ENCODE results near the gene HP.

The HP gene

DNA sequence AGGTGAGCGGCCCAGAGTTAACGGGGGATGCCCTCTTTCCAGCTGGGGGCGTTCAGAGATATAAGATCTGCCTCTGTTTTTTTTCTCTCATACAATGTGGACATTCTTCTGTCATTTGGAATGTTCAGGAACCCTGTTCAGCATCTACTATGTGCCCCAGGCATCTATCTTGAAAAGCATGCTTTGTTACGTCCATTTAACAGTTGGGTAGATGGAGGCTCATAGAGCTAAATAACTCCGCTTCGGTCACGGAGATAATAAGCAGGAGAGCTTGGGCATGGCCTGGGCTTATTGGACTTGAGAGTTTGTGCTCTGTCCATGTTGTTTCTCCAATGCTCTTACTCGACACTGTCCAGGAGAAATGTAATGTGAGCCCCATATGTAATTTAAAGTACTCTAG is 39.6 kb upstream of the HP start:
- Histone ChIP-seq H3K23ac (ENCODE audit: low read length in 2 of 2) (no peak overlapping the region), H4K91ac (ENCODE audit: low read length) (no peak overlapping the region), H3K27me3 (ENCODE audit: control insufficient read depth in 1 of 2, insufficient read depth in 1 of 2, low read length in 2 of 2) (no peaks in the 10 kb centered on the region), H2AFZ (ENCODE audit: low read depth, low read length) (no peak overlapping the region), H3K36me3 (ENCODE audit: control insufficient read depth in 1 of 2, insufficient read depth in 2 of 2, low read depth in 1 of 2, low read length in 2 of 2) (peaks cover 18 to 24% of the 10 kb centered on the region in 2 experiments), H3K4me1 (ENCODE audit: control insufficient read depth, insufficient read depth, low read depth, low read length) (peaks cover 17% of the 10 kb centered on the region), H3K4me2 (ENCODE audit: low read length, poor library complexity, severe bottlenecking) (no peak overlapping the region), H2BK5ac (ENCODE audit: low read depth, low read length, poor library complexity, severe bottlenecking) (no peak overlapping the region), H2BK15ac (ENCODE audit: low read depth, poor library complexity, severe bottlenecking) (no peak overlapping the region), H3K18ac (ENCODE audit: low read depth in 1 of 2, low read length in 2 of 2) (no peak overlapping the region), H3K4me3 (ENCODE audit: insufficient read depth in 1 of 2, low read depth in 1 of 2, low read length in 2 of 2) (no peak overlapping the region), H3K4ac (ENCODE audit: low read depth in 1 of 2, low read length in 2 of 2) (no peak overlapping the region), H2BK120ac (ENCODE audit: low read depth, low read length) (no peak overlapping the region), H3K9me3 (ENCODE audit: control insufficient read depth, low read length) (no peaks in the 10 kb centered on the region), H2AK5ac (ENCODE audit: low read length, severe bottlenecking) (no peak overlapping the region), H3K27ac (ENCODE audit: low read length, poor library complexity, severe bottlenecking) (no peak overlapping the region), H2BK12ac (ENCODE audit: low read length in 2 of 2) (no peak overlapping the region), H3K9ac (ENCODE audit: low read length) (no peak overlapping the region), H4K8ac (ENCODE audit: low read length) (no peak overlapping the region), H3K14ac (ENCODE audit: low read length in 2 of 2) (no peak overlapping the region), H3K79me1 (replicated peaks; ENCODE audit: low read length, poor library complexity, severe bottlenecking) (peaks cover 9% of the 10 kb centered on the region)
- DNase-seq: no peak
- WGBS: 93% methylated on average over 7 of the region's 8 CpGs

DNA sequence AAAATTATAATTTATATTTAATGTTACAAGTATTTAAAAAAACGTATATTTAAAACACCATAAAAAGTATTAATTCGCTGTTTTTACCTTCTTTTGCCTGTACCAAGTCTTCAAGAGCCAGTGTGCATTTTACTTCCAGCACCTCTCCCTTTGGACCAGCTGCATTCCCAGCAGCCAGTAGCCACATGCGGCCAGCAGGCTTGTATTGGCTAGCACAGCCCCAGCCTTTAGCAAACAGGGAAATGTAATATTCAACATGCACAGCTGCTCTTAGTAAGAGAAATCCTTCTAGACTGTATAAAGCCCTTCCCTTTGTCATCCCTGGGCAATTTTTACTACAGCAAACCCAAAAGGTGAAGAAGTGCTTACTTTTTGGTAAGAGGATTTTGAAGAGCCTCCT is 39.2 kb upstream of the HP start:
- no peak overlapping the region for H4K8ac ChIP-seq (ENCODE audit: low read length)
- H3K23ac ChIP-seq (ENCODE audit: low read length in 2 of 2): no peak overlapping the region
- no peak overlapping the region for H3K4me3 ChIP-seq (ENCODE audit: insufficient read depth in 1 of 2, low read depth in 1 of 2, low read length in 2 of 2)
- no peak overlapping the region for H3K14ac ChIP-seq (ENCODE audit: low read length in 2 of 2)
- H2BK5ac ChIP-seq (ENCODE audit: low read depth, low read length, poor library complexity, severe bottlenecking): no peak overlapping the region
- H3K9me3 ChIP-seq (ENCODE audit: control insufficient read depth, low read length): no peaks in the 10 kb centered on the region
- no peak overlapping the region for H2AK5ac ChIP-seq (ENCODE audit: low read length, severe bottlenecking)
- peaks cover 9% of the 10 kb centered on the region for H3K79me1 ChIP-seq (replicated peaks; ENCODE audit: low read length, poor library complexity, severe bottlenecking)
- no peak overlapping the region for H2AFZ ChIP-seq (ENCODE audit: low read depth, low read length)
- H3K9ac ChIP-seq (ENCODE audit: low read length): no peak overlapping the region
- H3K27me3 ChIP-seq (ENCODE audit: control insufficient read depth in 1 of 2, insufficient read depth in 1 of 2, low read length in 2 of 2): no peaks in the 10 kb centered on the region
- H3K4ac ChIP-seq (ENCODE audit: low read depth in 1 of 2, low read length in 2 of 2): no peak overlapping the region
- no peak overlapping the region for H3K27ac ChIP-seq (ENCODE audit: low read length, poor library complexity, severe bottlenecking)
- no peak overlapping the region for H2BK120ac ChIP-seq (ENCODE audit: low read depth, low read length)
- peaks cover 18 to 24% of the 10 kb centered on the region in 2 experiments for H3K36me3 ChIP-seq (ENCODE audit: control insufficient read depth in 1 of 2, insufficient read depth in 2 of 2, low read depth in 1 of 2, low read length in 2 of 2)
- H4K91ac ChIP-seq (ENCODE audit: low read length): no peak overlapping the region
- no peak overlapping the region for H3K18ac ChIP-seq (ENCODE audit: low read depth in 1 of 2, low read length in 2 of 2)
- no peak overlapping the region for H3K4me2 ChIP-seq (ENCODE audit: low read length, poor library complexity, severe bottlenecking)
- peaks cover 17% of the 10 kb centered on the region for H3K4me1 ChIP-seq (ENCODE audit: control insufficient read depth, insufficient read depth, low read depth, low read length)
- WGBS: 93% methylated on average over 3 of the region's 3 CpGs
- H2BK12ac ChIP-seq (ENCODE audit: low read length in 2 of 2): no peak overlapping the region
- no peak for DNase-seq
- no peak overlapping the region for H2BK15ac ChIP-seq (ENCODE audit: low read depth, poor library complexity, severe bottlenecking)

DNA sequence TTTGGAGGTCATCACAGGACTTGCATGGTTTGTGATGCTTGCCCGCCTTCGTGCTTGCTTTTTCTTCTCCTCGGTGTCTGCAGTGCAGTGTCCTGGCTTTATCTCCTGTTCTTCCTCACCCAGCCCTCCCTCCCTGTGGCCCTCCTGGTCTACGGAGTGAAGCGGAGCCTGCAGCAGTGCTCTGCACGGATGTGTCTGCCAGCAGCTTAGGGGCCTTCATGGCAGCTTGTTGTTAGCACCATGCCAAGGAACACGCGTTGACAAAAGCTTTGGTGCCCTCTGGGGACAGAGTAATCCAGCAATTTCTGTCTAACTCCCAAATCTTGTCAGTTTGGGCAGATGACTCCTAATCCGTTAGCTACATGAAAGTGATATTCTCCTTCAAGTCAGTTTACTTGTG is 35.8 kb upstream of the HP start:
- H4K91ac ChIP-seq (ENCODE audit: low read length): no peak overlapping the region
- DNase-seq: no peak
- H2BK120ac ChIP-seq (ENCODE audit: low read depth, low read length): no peak overlapping the region
- no peak overlapping the region for H2AFZ ChIP-seq (ENCODE audit: low read depth, low read length)
- H3K18ac ChIP-seq (ENCODE audit: low read depth in 1 of 2, low read length in 2 of 2): no peak overlapping the region
- H3K14ac ChIP-seq (ENCODE audit: low read length in 2 of 2): no peak overlapping the region
- no peak overlapping the region for H3K4me2 ChIP-seq (ENCODE audit: low read length, poor library complexity, severe bottlenecking)
- no peak overlapping the region for H2BK12ac ChIP-seq (ENCODE audit: low read length in 2 of 2)
- no peak overlapping the region for H3K27ac ChIP-seq (ENCODE audit: low read length, poor library complexity, severe bottlenecking)
- 91% methylated on average over 9 of the region's 9 CpGs for WGBS
- H3K36me3 ChIP-seq (ENCODE audit: control insufficient read depth in 1 of 2, insufficient read depth in 2 of 2, low read depth in 1 of 2, low read length in 2 of 2): peaks cover 39 to 44% of the 10 kb centered on the region in 2 experiments
- H3K79me1 ChIP-seq (replicated peaks; ENCODE audit: low read length, poor library complexity, severe bottlenecking): peaks cover 1% of the 10 kb centered on the region
- no peak overlapping the region for H3K4ac ChIP-seq (ENCODE audit: low read depth in 1 of 2, low read length in 2 of 2)
- H3K4me3 ChIP-seq (ENCODE audit: insufficient read depth in 1 of 2, low read depth in 1 of 2, low read length in 2 of 2): no peak overlapping the region
- no peak overlapping the region for H2AK5ac ChIP-seq (ENCODE audit: low read length, severe bottlenecking)
- H3K9ac ChIP-seq (ENCODE audit: low read length): no peak overlapping the region
- no peaks in the 10 kb centered on the region for H3K27me3 ChIP-seq (ENCODE audit: control insufficient read depth in 1 of 2, insufficient read depth in 1 of 2, low read length in 2 of 2)
- no peak overlapping the region for H4K8ac ChIP-seq (ENCODE audit: low read length)
- no peak overlapping the region for H2BK5ac ChIP-seq (ENCODE audit: low read depth, low read length, poor library complexity, severe bottlenecking)
- no peaks in the 10 kb centered on the region for H3K9me3 ChIP-seq (ENCODE audit: control insufficient read depth, low read length)
- no peak overlapping the region for H2BK15ac ChIP-seq (ENCODE audit: low read depth, poor library complexity, severe bottlenecking)
- no peak overlapping the region for H3K23ac ChIP-seq (ENCODE audit: low read length in 2 of 2)
- peaks cover 10% of the 10 kb centered on the region for H3K4me1 ChIP-seq (ENCODE audit: control insufficient read depth, insufficient read depth, low read depth, low read length)

DNA sequence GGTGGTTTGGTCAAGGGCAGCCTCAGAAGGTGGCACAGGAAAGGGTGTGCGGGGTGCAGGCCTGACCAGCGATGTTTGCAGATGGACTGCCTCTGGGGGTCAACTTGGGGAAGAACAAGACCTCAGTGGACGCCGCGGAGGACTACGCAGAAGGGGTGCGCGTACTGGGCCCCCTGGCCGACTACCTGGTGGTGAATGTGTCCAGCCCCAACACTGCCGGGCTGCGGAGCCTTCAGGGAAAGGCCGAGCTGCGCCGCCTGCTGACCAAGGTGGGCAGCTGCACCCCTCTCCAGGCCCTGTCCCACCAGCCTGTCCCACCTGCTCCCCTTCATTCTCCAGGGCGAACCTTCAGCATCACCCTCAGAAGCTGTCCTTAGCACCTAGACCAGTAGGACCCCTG is 33.3 kb upstream of the HP start:
- Histone ChIP-seq H3K14ac (ENCODE audit: low read length in 2 of 2) (no peak overlapping the region), H3K36me3 (ENCODE audit: control insufficient read depth in 1 of 2, insufficient read depth in 2 of 2, low read depth in 1 of 2, low read length in 2 of 2) (peaks cover 49 to 64% of the 10 kb centered on the region in 2 experiments), H3K27ac (ENCODE audit: low read length, poor library complexity, severe bottlenecking) (no peak overlapping the region), H3K9me3 (ENCODE audit: control insufficient read depth, low read length) (no peaks in the 10 kb centered on the region), H3K27me3 (ENCODE audit: control insufficient read depth in 1 of 2, insufficient read depth in 1 of 2, low read length in 2 of 2) (no peaks in the 10 kb centered on the region), H3K4me2 (ENCODE audit: low read length, poor library complexity, severe bottlenecking) (no peak overlapping the region), H4K8ac (ENCODE audit: low read length) (peak overlapping the region; percentile 36), H3K23ac (ENCODE audit: low read length in 2 of 2) (no peak overlapping the region), H3K18ac (ENCODE audit: low read depth in 1 of 2, low read length in 2 of 2) (no peak overlapping the region), H2BK15ac (ENCODE audit: low read depth, poor library complexity, severe bottlenecking) (no peak overlapping the region), H2BK5ac (ENCODE audit: low read depth, low read length, poor library complexity, severe bottlenecking) (no peak overlapping the region), H3K4ac (ENCODE audit: low read depth in 1 of 2, low read length in 2 of 2) (no peak overlapping the region), H3K9ac (ENCODE audit: low read length) (no peak overlapping the region), H2AFZ (ENCODE audit: low read depth, low read length) (no peak overlapping the region), H3K79me1 (replicated peaks; ENCODE audit: low read length, poor library complexity, severe bottlenecking) (peaks cover 1% of the 10 kb centered on the region), H4K91ac (ENCODE audit: low read length) (no peak overlapping the region), H3K4me1 (ENCODE audit: control insufficient read depth, insufficient read depth, low read depth, low read length) (no peaks in the 10 kb centered on the region), H2BK12ac (ENCODE audit: low read length in 2 of 2) (no peak overlapping the region), H2BK120ac (ENCODE audit: low read depth, low read length) (no peak overlapping the region), H2AK5ac (ENCODE audit: low read length, severe bottlenecking) (no peak overlapping the region), H3K4me3 (ENCODE audit: insufficient read depth in 1 of 2, low read depth in 1 of 2, low read length in 2 of 2) (no peak overlapping the region)
- WGBS: 78% methylated on average over 15 of the region's 15 CpGs
- DNase-seq: no peak

All from mesenchymal stem cell (in vitro differentiated cells and primary cell).